ENCODE measurements around the gene RREB1.

RREB1 gene

DNA sequence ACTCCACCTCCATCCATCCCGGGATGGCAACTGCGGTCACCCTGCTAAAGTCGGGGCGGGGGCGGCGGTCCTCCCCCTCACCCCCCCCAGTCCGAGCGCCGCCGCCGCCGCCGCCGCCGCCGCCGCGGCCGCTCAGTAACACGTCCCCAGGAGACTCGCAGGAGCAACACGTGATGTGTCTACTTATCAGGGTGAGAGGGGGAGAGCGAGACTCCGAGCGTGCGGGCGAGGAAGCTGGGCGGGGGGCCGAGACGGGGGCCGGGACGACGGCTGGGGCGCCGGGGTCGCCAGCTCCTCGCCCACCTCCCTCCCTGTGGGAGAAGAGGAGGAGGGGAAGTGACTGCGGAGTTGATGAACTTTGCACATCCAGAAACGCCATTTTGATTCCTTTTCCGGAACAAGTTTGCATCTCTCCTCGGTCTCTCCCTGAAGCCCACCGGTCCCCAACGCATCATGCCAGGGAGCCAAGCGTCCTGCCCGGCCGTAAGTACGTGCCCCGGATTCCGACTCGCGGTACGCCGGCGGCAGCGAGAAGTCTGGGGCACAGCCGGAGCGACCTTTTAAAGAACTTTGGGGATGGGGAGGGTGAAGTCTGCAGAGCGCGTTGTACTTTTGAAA, at the start of gene RREB1:
Gene RREB1 (plus strand): TSS at position 384 of the 618 bp plus-strand sequence. CDS start 73,951 bp downstream, outside the sequence.
- no peak for TF ChIP-seq CTCF (IDR thresholded peaks at IDR 0.05)

DNA sequence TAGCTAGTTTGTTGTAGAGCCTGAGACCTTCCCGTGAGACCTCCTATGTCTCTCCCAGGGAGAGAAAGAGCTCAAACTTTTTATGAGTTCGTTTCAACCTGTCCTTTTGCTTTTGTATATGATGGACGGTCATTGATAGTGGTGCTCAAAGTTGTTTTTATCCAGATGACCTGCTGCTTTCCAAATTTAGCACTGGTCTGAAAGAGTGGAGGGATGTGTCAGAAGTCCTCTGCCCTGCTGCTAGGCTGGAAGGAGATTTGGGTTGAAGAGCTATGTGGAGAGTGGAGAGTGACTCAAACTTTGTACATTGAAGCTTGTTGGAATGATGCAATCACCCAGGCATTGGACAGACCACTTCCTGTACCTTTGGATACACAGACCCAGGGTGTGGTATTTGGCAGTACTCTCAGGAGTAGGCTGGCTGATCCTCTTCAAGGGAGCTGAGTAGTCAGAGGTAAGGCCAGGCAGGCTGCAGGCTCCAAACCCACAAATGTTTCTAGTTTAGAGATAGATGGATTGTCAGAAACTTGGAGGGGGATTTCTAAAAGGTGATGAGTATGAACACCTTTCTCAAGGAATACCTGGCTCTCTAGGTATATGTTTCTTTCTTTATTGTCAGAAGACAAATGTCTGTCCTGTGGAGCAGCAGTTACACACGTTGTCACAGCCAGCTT, 49.4 kb upstream of the RREB1 start:
- TF ChIP-seq CTCF (IDR thresholded peaks at IDR 0.05), result no peak

GRCh38 chr6:7060769-7061516, 46.8 kb upstream of the RREB1 start:
- TF ChIP-seq CTCF (IDR thresholded peaks at IDR 0.05), result no peak

DNA sequence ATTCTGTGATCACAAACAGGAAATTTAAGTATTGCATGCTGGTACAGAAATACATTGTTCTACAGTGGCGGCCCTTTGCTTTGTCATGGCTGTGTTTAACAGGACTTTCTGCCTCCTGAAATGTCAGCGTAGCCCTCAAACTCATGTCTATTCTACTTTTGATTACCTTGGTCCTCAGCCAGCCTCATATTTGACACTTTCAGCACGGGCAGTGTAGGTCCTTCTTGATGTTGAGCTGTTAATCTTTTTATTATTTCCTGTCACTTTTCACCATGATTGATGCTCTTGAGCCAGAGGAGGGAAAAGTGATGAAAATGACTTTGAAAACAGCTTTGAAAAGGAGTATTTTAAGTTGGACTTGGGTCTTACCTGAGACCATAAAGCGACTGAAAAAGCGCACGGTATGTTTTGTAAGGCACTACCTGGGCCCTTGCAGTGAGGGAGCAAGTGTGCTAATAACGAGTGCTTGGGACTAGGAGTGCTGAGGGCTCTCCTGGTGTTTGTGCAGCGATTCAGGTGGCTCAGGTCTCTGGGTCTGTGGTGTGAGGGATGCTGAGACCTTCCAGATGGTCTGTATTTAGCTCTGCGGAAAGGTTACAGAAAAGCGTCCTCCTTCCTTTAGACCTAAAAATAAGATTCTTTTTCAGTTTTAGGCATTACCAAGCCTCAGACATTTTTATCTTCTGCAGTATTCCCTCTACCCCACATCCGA, 45.2 kb upstream of the RREB1 start:
- no peak for TF ChIP-seq CTCF (IDR thresholded peaks at IDR 0.05)

DNA sequence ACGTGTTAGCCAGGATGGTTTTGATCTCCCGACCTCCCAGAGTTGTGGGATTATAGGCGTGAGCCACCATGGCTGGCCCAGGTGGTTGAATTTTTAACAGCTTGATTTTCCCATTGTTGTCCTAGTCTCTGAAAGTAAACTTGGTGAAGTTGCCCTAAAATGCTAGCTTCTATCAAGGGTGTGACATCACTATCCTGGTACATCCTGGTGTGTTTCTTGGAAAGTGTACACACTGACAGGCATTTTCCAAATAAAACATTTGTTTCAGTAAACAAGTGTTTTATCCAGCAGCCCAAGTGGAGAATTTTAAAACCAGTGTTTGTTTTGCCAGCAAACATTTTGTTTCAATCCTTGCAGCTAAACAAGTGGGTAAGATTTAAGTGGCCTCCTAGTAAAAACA, 40.5 kb upstream of the RREB1 start:
- no peak for TF ChIP-seq CTCF (IDR thresholded peaks at IDR 0.05)

DNA sequence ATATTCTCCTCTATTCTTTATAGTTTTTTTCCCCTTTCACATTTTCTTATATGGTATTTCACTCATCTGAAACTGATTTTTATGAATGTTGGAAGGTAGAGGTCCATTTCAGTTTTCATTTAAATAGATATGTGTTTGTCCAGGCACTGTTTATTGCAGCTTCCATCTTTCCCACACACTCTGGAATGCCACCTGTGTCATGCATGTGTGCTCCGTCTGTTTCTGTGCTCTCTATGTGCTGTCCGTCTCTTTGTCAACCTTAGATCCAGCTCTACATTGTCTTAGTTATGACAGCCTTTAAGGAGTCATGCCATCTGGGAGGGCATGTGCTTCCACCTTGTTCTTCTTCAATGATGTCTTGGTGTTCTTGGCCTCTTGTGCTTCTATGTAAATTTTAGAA, 36.4 kb upstream of the RREB1 start:
- no peak for TF ChIP-seq CTCF (IDR thresholded peaks at IDR 0.05)

- TF ChIP-seq CTCF (IDR thresholded peaks at IDR 0.05), result no peak
These were observed 34.5 kb upstream of the RREB1 start for GRCh38 chr6:7073082-7073820.

All from LNCAP (cell line).